Thoracic aorta (tissue), 2 donors: ENCODE measurements around the gene STUM. TPM values are rescaled to one million over a fixed set of nuclear protein-coding genes. Genes with fewer than 3 reads are reported as not detected.

ENCODE experiments used
- ATAC-seq: fragments of 150-250 bp; one replicate; pipeline ENCODE4 v1.8.0; 2017; ENCODE audit warnings: low read depth; ENCODE audit not compliant: insufficient number of reproducible peaks, low FRiP score
- DNase-seq: peaks from one replicate; pipeline ENCODE4 v3.0.0-alpha.2; 2020; ENCODE audit warnings: low spot score
- H3K27ac ChIP-seq, 2 donors: fragments of 200-600 bp; sonication (generic); 1 replicate in 1 of 2; 2 replicates in 1 of 2; pipeline ENCODE4 v1.5.1; 2016; ENCODE audit warnings: mild to moderate bottlenecking in 2 of 2, moderate library complexity in 2 of 2
- H3K27me3 ChIP-seq: fragments of 200-600 bp; sonication (generic); replicated peaks from 2 replicates; pipeline ENCODE4 v1.6.0; 2016; ENCODE audit warnings: mild to moderate bottlenecking; ENCODE audit not compliant: insufficient read depth
- H3K36me3 ChIP-seq: fragments of 200-600 bp; sonication (generic); one replicate; pipeline ENCODE4 v1.5.1; 2016
- H3K4me1 ChIP-seq, 2 donors: fragments of 200-600 bp; sonication (generic); 1 replicate in 1 of 2; 2 replicates in 1 of 2; pipeline versions ENCODE4 v1.5.1 to v1.6.0; 2016; ENCODE audit warnings: low read depth in 2 of 2, mild to moderate bottlenecking in 1 of 2; ENCODE audit not compliant: control insufficient read depth in 1 of 2
- H3K4me3 ChIP-seq: fragments of 200-600 bp; sonication (generic); 2 replicates; pipeline ENCODE4 v1.5.1; 2016; ENCODE audit warnings: mild to moderate bottlenecking
- H3K9me3 ChIP-seq: fragments of 200-600 bp; sonication (generic); 2 replicates; pipeline ENCODE4 v1.5.1; 2016
- total RNA-seq, 2 donors: library from RNA; depleted of rRNA; stranded (reverse); fragments of >200 nt; gene quantifications; one replicate each; pipeline versions ENCODE4 v1.1.0 to v1.2.3, GENCODE V29; 2016
- TF ChIP-seq, protein P1 (sequence below): fragments of 200-600 bp; sonication (generic); IDR thresholded peaks from one replicate; pipeline ENCODE4 v1.5.1; 2019; ENCODE audit warnings: antibody characterized with exemption

The STUM gene
- total RNA-seq, 2 donors from 2014 or later = 0.41 to 1.6 TPM

DNA sequence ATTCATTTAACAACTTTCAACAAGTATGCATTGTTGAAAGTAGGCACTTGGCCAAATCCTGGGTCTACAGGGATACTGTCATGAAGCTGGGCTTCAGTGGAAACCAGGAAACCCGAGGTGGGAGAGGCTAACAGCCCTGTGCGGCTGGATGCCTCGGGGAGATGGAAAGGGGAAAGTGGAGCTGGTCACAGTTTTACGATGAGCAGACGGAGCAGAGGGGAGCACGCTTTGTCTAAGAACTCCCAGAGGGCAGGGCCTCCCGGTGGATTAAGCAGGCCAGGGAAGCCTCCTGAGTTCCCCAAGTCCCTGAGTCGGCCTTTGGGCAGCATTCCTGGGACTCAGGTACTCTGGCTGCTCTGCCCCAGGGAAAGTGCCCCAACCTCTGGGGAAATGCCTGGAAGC is 23.8 kb downstream of the STUM start:
- ATAC-seq (no peak), DNase-seq (no peak)
- Histone ChIP-seq H3K4me1 (peaks cover 12 to 13% of the 10 kb centered on the region in 2 donors), H3K9me3 (no peaks in the 10 kb centered on the region), H3K4me3 (no peak overlapping the region), H3K36me3 (no peaks in the 10 kb centered on the region), H3K27ac (no peak overlapping the region), H3K27me3 (no peaks in the 10 kb centered on the region)
- TF ChIP-seq, protein P1, sequence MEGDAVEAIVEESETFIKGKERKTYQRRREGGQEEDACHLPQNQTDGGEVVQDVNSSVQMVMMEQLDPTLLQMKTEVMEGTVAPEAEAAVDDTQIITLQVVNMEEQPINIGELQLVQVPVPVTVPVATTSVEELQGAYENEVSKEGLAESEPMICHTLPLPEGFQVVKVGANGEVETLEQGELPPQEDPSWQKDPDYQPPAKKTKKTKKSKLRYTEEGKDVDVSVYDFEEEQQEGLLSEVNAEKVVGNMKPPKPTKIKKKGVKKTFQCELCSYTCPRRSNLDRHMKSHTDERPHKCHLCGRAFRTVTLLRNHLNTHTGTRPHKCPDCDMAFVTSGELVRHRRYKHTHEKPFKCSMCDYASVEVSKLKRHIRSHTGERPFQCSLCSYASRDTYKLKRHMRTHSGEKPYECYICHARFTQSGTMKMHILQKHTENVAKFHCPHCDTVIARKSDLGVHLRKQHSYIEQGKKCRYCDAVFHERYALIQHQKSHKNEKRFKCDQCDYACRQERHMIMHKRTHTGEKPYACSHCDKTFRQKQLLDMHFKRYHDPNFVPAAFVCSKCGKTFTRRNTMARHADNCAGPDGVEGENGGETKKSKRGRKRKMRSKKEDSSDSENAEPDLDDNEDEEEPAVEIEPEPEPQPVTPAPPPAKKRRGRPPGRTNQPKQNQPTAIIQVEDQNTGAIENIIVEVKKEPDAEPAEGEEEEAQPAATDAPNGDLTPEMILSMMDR = no peak

DNA sequence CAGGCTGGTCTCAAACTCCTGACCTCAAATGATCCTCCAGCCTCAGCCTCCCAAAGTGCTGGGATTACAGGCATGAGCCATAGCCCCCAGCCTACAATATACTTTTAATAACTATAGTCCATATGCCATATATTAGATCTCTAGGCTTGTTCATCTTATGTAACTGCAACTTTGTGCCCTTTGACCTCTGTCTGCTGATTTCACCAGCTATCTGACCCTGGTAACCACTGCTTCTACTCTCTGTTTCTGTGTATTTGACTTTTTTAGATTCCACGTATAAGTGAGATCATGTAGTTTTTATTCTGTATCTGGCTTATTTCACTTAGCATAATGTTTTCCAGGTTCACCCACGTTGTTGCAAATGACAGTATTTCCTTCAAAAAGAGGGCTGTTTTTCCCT is 25.5 kb downstream of the STUM start:
- no peaks in the 10 kb centered on the region for H3K27me3 ChIP-seq
- H3K4me3 ChIP-seq = no peak overlapping the region
- no peaks in the 10 kb centered on the region for H3K36me3 ChIP-seq
- no peaks in the 10 kb centered on the region for H3K4me1 ChIP-seq
- DNase-seq (no peak), ATAC-seq (no peak)
- TF ChIP-seq, protein P1 = no peak
- no peaks in the 10 kb centered on the region for H3K9me3 ChIP-seq
- no peak overlapping the region for H3K27ac ChIP-seq

DNA sequence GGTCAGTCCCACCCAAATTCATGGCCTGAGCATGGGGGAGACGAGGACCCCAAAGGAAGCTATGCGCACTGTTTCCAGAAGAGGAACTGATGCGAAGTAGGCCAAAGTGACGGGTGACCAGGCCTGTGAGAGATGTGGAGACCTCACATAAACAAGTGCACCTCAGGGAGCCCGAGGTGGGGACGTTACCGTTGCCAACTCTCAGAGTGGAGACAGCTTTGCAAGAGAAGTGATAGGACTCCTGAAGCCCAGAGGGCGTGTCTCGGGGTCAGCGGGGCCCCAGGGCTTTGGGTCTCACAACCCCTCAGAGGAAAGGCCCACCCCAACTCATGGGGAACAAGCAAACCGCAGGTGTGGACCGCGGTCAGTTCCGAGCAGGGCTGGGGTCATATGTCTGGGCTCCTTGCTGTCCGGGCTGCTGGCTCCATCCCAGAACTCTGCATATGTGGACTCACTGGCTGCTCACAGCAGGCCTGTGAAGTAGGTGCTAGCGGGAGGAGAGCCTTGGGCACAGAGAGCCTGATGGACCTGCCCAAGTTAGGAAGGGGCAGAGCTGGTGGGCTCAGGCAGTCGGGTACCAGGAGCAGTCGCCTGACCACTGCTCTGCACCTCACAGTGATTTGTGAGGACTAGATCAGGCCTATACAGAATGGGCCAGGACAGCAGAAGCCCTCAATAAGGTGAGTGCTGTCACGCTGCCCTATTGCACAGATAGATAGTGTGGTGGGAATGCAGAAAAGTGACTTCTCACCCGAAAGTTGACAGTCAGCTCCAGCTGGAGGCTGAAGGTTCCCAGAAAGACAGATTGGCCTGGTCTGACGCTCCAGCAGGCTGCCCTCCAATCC is 26.2 kb downstream of the STUM start:
- DNase-seq (no peak), ATAC-seq (no peak)
- Histone ChIP-seq H3K27me3 (no peaks in the 10 kb centered on the region), H3K9me3 (no peaks in the 10 kb centered on the region), H3K4me3 (no peak overlapping the region), H3K36me3 (no peaks in the 10 kb centered on the region), H3K27ac (no peak overlapping the region), H3K4me1 (no peaks in the 10 kb centered on the region)
- TF ChIP-seq, protein P1 = no peak

DNA sequence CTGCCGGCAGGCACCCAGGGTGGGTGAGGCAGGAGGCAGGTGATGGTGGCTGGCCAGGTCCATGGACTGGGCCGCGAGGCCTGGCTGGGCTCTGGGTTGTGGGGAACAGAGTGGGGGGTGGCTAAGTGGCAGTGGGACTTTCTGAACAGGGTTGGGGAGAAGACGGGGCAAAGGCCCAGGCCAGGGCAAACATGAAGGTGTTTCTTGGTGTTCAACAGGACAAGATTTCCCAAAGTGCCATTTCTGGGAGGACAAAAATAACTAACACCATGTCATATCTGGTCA is 26.8 kb downstream of the STUM start:
- Histone ChIP-seq H3K36me3 (no peaks in the 10 kb centered on the region), H3K27ac (no peak overlapping the region), H3K9me3 (no peaks in the 10 kb centered on the region), H3K4me1 (no peaks in the 10 kb centered on the region), H3K4me3 (no peak overlapping the region), H3K27me3 (no peaks in the 10 kb centered on the region)
- DNase-seq (no peak), ATAC-seq (no peak)
- TF ChIP-seq, protein P1 = no peak

DNA sequence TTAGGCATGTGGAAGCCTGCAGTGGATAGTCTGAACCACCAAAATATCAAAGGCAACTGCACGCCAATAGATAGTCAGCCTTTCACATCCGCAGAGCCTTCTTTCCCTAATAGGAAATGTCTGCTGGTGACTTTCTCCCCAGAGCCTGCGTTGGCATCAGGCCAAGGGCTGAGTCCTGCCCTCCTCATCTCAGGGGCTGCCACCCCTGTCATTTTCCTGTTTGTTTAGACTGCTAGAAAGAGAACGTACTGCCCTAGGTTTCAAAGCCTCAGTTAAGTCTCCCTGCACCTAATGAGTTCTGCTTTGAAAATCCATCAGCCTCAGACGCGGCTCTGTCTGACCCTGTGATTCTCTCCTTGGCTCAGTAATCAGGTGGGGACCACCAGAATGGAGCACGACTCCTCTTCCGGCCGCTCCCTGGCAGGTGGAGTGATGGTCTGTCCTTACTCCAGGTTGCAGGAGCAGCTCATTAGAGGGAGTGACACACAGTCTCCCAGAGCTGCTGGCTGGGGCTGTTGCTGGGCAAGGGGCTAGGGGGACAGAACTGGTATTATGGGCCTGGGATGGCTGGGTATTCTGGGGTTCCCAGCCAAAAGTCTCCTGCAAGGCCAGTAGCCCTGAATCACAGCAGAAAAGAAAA is 27.3 kb downstream of the STUM start:
- H3K4me3 ChIP-seq = no peak overlapping the region
- TF ChIP-seq, protein P1 = no peak
- no peak for DNase-seq
- ATAC-seq = no peak
- no peaks in the 10 kb centered on the region for H3K27me3 ChIP-seq
- H3K9me3 ChIP-seq = no peaks in the 10 kb centered on the region
- no peaks in the 10 kb centered on the region for H3K4me1 ChIP-seq
- H3K27ac ChIP-seq = no peak overlapping the region
- no peaks in the 10 kb centered on the region for H3K36me3 ChIP-seq
